C4-2B (cell line): ENCODE results near the gene C2orf78.

ENCODE experiments used
- ZFX ChIP-seq: fragments of 450-650 bp; IDR thresholded peaks from 2 replicates; pipeline ENCODE4 v1.6.1; 2017
- TF ChIP-seq, protein P1 (sequence below): fragments of 450-650 bp; conservative IDR thresholded peaks from 2 replicates; pipeline ENCODE4 v1.5.1; 2017; ENCODE audit warnings: mild to moderate bottlenecking

GRCh38 chr2:73839653-73840411 lies 55.8 kb downstream of the C2orf78 start:
- TF ChIP-seq, protein P1, sequence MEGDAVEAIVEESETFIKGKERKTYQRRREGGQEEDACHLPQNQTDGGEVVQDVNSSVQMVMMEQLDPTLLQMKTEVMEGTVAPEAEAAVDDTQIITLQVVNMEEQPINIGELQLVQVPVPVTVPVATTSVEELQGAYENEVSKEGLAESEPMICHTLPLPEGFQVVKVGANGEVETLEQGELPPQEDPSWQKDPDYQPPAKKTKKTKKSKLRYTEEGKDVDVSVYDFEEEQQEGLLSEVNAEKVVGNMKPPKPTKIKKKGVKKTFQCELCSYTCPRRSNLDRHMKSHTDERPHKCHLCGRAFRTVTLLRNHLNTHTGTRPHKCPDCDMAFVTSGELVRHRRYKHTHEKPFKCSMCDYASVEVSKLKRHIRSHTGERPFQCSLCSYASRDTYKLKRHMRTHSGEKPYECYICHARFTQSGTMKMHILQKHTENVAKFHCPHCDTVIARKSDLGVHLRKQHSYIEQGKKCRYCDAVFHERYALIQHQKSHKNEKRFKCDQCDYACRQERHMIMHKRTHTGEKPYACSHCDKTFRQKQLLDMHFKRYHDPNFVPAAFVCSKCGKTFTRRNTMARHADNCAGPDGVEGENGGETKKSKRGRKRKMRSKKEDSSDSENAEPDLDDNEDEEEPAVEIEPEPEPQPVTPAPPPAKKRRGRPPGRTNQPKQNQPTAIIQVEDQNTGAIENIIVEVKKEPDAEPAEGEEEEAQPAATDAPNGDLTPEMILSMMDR = no peak
- TF ChIP-seq ZFX = no peak
